Stomach (tissue), 4 donors: ENCODE measurements around the gene SNAP25.

Experiments
- POLR2AphosphoS5 ChIP-seq, 3 donors: sonication (generic); formaldehyde crosslinking; IDR thresholded peaks; one replicate each; pipeline ENCODE4 v1.6.1; 2016; ENCODE audit warnings: antibody characterized with exemption in 3 of 3
- TF ChIP-seq, protein P1 (sequence below), 7 experiments: fragments of 450-650 bp in 4 of 7; fragments of 200-600 bp in 3 of 7; sonication (generic) in 3 of 7; IDR thresholded peaks; one replicate each; pipeline ENCODE4 v1.5.1; 2016 to 2019; ENCODE audit warnings: antibody characterized with exemption in 7 of 7, control low read depth in 2 of 7, mild to moderate bottlenecking in 1 of 7

GRCh38 chr20:10255846-10256245 is 37.2 kb downstream of the SNAP25 start:
- TF ChIP-seq, protein P1, sequence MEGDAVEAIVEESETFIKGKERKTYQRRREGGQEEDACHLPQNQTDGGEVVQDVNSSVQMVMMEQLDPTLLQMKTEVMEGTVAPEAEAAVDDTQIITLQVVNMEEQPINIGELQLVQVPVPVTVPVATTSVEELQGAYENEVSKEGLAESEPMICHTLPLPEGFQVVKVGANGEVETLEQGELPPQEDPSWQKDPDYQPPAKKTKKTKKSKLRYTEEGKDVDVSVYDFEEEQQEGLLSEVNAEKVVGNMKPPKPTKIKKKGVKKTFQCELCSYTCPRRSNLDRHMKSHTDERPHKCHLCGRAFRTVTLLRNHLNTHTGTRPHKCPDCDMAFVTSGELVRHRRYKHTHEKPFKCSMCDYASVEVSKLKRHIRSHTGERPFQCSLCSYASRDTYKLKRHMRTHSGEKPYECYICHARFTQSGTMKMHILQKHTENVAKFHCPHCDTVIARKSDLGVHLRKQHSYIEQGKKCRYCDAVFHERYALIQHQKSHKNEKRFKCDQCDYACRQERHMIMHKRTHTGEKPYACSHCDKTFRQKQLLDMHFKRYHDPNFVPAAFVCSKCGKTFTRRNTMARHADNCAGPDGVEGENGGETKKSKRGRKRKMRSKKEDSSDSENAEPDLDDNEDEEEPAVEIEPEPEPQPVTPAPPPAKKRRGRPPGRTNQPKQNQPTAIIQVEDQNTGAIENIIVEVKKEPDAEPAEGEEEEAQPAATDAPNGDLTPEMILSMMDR (IDR thresholded peaks at IDR 0.05), result no peak
- no peak for TF ChIP-seq POLR2AphosphoS5 (IDR thresholded peaks at IDR 0.05)
